ENCODE results near the gene CTSA. TPM values are rescaled to one million over a fixed set of nuclear protein-coding genes. Genes with fewer than 3 reads are reported as not detected.

Gene CTSA
- total and polyA plus RNA-seq, 2 experiments from 2014 or later, result 425 to 716 TPM

DNA sequence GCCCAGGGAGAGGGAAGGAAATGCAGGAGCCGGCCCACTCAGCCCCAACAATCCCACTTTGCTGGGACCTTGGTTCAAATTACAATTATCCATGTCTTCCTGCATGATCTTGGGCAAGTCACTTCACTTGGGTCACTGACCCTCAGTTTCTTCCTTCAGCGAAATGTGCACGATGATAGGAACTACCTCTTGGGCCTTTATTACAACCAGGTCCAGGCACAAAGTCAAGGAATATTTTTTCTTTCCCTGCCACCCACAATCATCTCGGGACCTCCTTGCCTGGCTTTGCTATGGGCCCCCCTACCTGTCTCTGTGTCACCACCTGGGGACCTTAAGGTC, 21.2 kb downstream of the CTSA start:
- Histone ChIP-seq H3K9me3 (ENCODE audit: low read depth) (no peaks in the 10 kb centered on the region), H3K9me2 (replicated peaks; ENCODE audit: insufficient read depth) (no peaks in the 10 kb centered on the region), H4K20me1 (ENCODE audit: insufficient read depth, poor library complexity, severe bottlenecking) (no peaks in the 10 kb centered on the region), H3K27ac (peak overlapping the region; percentile 73), H3K79me2 (no peaks in the 10 kb centered on the region), H2AFZ (peak overlapping the region; percentile 50), H3K27me3 (no peaks in the 10 kb centered on the region), H3K4me3 (peak overlapping the region; percentile 49), H3K36me3 (replicated peaks; ENCODE audit: insufficient read depth, low read depth) (no peaks in the 10 kb centered on the region), H3K4me2 (peak overlapping the region; percentile 94), H3K4me1 (ENCODE audit: insufficient read depth) (peaks cover 10% of the 10 kb centered on the region)
- TF ChIP-seq EZH2 (IDR thresholded peaks at IDR 0.05; ENCODE audit: borderline replicate concordance) (no peak), EZH2phosphoT487 (IDR thresholded peaks at IDR 0.05; ENCODE audit: low read depth, severe bottlenecking, unreplicated experiment) (no peak)
- TF ChIP-seq, protein P1, sequence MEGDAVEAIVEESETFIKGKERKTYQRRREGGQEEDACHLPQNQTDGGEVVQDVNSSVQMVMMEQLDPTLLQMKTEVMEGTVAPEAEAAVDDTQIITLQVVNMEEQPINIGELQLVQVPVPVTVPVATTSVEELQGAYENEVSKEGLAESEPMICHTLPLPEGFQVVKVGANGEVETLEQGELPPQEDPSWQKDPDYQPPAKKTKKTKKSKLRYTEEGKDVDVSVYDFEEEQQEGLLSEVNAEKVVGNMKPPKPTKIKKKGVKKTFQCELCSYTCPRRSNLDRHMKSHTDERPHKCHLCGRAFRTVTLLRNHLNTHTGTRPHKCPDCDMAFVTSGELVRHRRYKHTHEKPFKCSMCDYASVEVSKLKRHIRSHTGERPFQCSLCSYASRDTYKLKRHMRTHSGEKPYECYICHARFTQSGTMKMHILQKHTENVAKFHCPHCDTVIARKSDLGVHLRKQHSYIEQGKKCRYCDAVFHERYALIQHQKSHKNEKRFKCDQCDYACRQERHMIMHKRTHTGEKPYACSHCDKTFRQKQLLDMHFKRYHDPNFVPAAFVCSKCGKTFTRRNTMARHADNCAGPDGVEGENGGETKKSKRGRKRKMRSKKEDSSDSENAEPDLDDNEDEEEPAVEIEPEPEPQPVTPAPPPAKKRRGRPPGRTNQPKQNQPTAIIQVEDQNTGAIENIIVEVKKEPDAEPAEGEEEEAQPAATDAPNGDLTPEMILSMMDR (IDR thresholded peaks at IDR 0.05; ENCODE audit: poor library complexity), result no peak
- DNase-seq (ENCODE audit: low spot score), result no peak
- WGBS (ENCODE audit: low lambda C conversion rate, missing lambda C conversion rate), result 33% methylated on average over 4 of the region's 4 CpGs

DNA sequence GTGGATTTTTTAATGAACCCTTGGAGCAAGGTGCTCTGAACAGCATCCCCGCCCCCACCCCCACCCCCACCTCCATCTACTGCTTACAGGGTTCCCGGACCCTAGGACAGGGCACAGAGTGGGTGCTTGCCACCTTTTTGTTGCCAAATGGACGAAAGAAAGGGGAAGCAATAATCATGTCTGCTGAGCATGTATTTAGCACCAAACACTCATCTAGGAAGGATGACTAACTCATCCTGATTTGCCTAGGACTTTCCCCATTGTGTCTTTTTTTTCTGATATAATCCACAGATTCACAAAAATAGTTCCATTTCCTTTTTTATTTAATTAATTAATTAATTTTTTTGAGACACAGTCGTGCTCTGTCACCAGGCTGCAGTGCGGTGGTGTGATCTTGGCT, 22.0 kb downstream of the CTSA start:
- Histone ChIP-seq H3K27me3 (no peaks in the 10 kb centered on the region), H3K27ac (no peak overlapping the region), H3K79me2 (no peaks in the 10 kb centered on the region), H3K4me1 (ENCODE audit: insufficient read depth) (peaks cover 10% of the 10 kb centered on the region), H2AFZ (no peak overlapping the region), H3K9me2 (replicated peaks; ENCODE audit: insufficient read depth) (no peaks in the 10 kb centered on the region), H3K36me3 (replicated peaks; ENCODE audit: insufficient read depth, low read depth) (no peaks in the 10 kb centered on the region), H3K4me2 (no peak overlapping the region), H4K20me1 (ENCODE audit: insufficient read depth, poor library complexity, severe bottlenecking) (no peaks in the 10 kb centered on the region), H3K9me3 (ENCODE audit: low read depth) (no peaks in the 10 kb centered on the region), H3K4me3 (no peak overlapping the region)
- no peak for TF ChIP-seq EZH2phosphoT487 (IDR thresholded peaks at IDR 0.05; ENCODE audit: low read depth, severe bottlenecking, unreplicated experiment)
- TF ChIP-seq, protein P1 (IDR thresholded peaks at IDR 0.05; ENCODE audit: poor library complexity), result no peak
- no peak for TF ChIP-seq EZH2 (IDR thresholded peaks at IDR 0.05; ENCODE audit: borderline replicate concordance)
- DNase-seq (ENCODE audit: low spot score), result no peak
- 95% methylated on average over 4 of the region's 5 CpGs for WGBS (ENCODE audit: low lambda C conversion rate, missing lambda C conversion rate)

DNA sequence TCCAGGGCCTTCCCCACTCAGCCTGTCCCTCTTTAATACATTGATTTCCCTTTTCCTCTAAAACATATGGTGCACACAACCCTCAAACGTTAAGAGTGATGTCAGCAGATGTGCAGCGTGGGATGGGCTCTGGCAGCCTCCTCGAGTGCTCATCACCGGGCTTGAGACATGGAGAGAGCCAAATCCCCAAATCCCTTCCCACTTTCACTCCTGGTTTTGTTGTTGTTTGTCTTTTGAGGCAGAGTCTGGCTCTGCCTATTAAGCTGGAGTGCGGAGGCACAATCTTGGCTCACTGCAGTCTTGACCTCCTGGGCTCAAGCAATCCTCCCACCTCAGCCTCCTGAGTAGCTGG, 26.6 kb downstream of the CTSA start:
- 76% methylated on average over 5 of the region's 5 CpGs for WGBS (ENCODE audit: low lambda C conversion rate, missing lambda C conversion rate)
- no peak for DNase-seq (ENCODE audit: low spot score)
- no peaks in the 10 kb centered on the region for H3K36me3 ChIP-seq (replicated peaks; ENCODE audit: insufficient read depth, low read depth)
- no peaks in the 10 kb centered on the region for H3K9me2 ChIP-seq (replicated peaks; ENCODE audit: insufficient read depth)
- H3K27ac ChIP-seq, result peak overlapping the region; percentile 88
- H3K4me3 ChIP-seq, result no peak overlapping the region
- no peak overlapping the region for H2AFZ ChIP-seq
- no peaks in the 10 kb centered on the region for H3K27me3 ChIP-seq
- no peaks in the 10 kb centered on the region for H3K9me3 ChIP-seq (ENCODE audit: low read depth)
- H3K4me1 ChIP-seq (ENCODE audit: insufficient read depth), result peaks cover 9% of the 10 kb centered on the region
- H3K4me2 ChIP-seq, result no peak overlapping the region
- no peak for TF ChIP-seq EZH2 (IDR thresholded peaks at IDR 0.05; ENCODE audit: borderline replicate concordance)
- TF ChIP-seq EZH2phosphoT487 (IDR thresholded peaks at IDR 0.05; ENCODE audit: low read depth, severe bottlenecking, unreplicated experiment), result no peak
- TF ChIP-seq, protein P1 (IDR thresholded peaks at IDR 0.05; ENCODE audit: poor library complexity), result no peak
- no peaks in the 10 kb centered on the region for H3K79me2 ChIP-seq
- H4K20me1 ChIP-seq (ENCODE audit: insufficient read depth, poor library complexity, severe bottlenecking), result no peaks in the 10 kb centered on the region

DNA sequence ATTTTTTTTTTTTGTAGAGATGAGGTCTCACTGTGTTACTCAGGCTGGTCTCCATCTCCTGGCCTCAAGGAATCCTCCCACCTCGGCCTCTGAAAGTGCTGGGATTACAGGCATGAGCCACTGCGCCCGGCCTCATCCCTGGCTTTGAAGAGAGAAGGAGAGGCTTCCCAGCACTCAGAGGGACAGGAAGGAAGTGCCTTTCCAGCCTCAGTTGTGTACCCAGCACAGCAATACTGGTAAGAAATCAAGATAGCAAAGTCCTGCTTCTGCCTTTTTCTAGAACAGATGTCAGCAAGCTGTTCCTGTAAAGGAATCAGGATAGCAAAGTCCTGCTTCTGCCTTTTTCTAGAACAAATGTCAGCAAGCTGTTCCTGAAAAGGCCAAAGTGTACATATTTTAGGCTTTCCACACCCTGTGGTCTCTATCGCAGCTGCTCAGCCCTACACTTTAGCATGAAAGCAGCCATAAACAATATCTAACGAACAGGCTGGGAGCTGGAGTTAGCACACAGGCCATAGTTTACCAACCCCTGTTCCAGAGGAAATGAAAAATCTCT, 27.1 kb downstream of the CTSA start:
- Histone ChIP-seq H4K20me1 (ENCODE audit: insufficient read depth, poor library complexity, severe bottlenecking) (no peaks in the 10 kb centered on the region), H3K4me2 (no peak overlapping the region), H3K4me3 (no peak overlapping the region), H2AFZ (no peak overlapping the region), H3K27me3 (no peaks in the 10 kb centered on the region), H3K9me2 (replicated peaks; ENCODE audit: insufficient read depth) (no peaks in the 10 kb centered on the region), H3K4me1 (ENCODE audit: insufficient read depth) (peaks cover 9% of the 10 kb centered on the region), H3K36me3 (replicated peaks; ENCODE audit: insufficient read depth, low read depth) (no peaks in the 10 kb centered on the region), H3K79me2 (no peaks in the 10 kb centered on the region), H3K27ac (peak overlapping the region; percentile 88), H3K9me3 (ENCODE audit: low read depth) (no peaks in the 10 kb centered on the region)
- TF ChIP-seq EZH2phosphoT487 (IDR thresholded peaks at IDR 0.05; ENCODE audit: low read depth, severe bottlenecking, unreplicated experiment), result no peak
- no peak for TF ChIP-seq EZH2 (IDR thresholded peaks at IDR 0.05; ENCODE audit: borderline replicate concordance)
- TF ChIP-seq, protein P1 (IDR thresholded peaks at IDR 0.05; ENCODE audit: poor library complexity), result no peak
- WGBS (ENCODE audit: low lambda C conversion rate, missing lambda C conversion rate), result 58% methylated on average over 5 of the region's 5 CpGs
- peak; percentile 51 for DNase-seq (ENCODE audit: low spot score)

All from hepatocyte (in vitro differentiated cells).